ENCODE measurements around the gene ZRANB3.

ZRANB3 gene

DNA sequence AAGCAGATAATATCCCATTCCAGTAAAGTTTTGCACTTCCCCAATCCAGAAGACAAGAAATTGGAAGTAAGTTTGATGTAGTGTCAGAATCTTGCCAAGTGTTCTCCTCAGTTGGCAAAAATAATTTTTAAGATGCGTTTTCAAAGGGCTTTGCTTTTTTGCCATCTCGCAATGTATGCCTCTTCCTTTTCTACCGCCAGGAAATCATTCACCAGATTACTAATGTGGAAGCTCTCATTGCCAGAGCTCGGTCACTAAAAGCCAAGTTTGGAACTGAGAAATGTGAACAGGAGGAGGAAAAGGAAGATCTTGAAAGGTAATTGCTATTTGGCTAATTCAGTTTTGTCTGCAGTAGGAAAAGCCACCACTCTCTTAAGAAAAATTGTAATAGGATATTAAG is 368.2 kb downstream of the ZRANB3 start:
- H3K27me3 ChIP-seq (ENCODE audit: insufficient read depth, low read length): no peaks in the 10 kb centered on the region
- H3K36me3 ChIP-seq (ENCODE audit: insufficient read depth, low read length): peaks cover 65% of the 10 kb centered on the region
- H3F3A ChIP-seq (ENCODE audit: insufficient read depth, low read length): no peaks in the 10 kb centered on the region
- H3K4me1 ChIP-seq (ENCODE audit: insufficient read depth, low read length, severe bottlenecking): no peaks in the 10 kb centered on the region
- no peaks in the 10 kb centered on the region for H3K9me3 ChIP-seq (ENCODE audit: low read length)
- H3K4me2 ChIP-seq (ENCODE audit: low read length): no peak overlapping the region
- no peaks in the 10 kb centered on the region for H4K20me1 ChIP-seq (ENCODE audit: insufficient read depth, low read length)
- no peak overlapping the region for H3K9ac ChIP-seq (ENCODE audit: low read length)
- TF ChIP-seq EZH2 (IDR thresholded peaks at IDR 0.05; ENCODE audit: borderline replicate concordance, low read length): no peak
- TF ChIP-seq, protein P1, sequence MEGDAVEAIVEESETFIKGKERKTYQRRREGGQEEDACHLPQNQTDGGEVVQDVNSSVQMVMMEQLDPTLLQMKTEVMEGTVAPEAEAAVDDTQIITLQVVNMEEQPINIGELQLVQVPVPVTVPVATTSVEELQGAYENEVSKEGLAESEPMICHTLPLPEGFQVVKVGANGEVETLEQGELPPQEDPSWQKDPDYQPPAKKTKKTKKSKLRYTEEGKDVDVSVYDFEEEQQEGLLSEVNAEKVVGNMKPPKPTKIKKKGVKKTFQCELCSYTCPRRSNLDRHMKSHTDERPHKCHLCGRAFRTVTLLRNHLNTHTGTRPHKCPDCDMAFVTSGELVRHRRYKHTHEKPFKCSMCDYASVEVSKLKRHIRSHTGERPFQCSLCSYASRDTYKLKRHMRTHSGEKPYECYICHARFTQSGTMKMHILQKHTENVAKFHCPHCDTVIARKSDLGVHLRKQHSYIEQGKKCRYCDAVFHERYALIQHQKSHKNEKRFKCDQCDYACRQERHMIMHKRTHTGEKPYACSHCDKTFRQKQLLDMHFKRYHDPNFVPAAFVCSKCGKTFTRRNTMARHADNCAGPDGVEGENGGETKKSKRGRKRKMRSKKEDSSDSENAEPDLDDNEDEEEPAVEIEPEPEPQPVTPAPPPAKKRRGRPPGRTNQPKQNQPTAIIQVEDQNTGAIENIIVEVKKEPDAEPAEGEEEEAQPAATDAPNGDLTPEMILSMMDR (IDR thresholded peaks at IDR 0.05; ENCODE audit: low read length): no peak
- H3K79me2 ChIP-seq (ENCODE audit: insufficient read depth, low read length): no peaks in the 10 kb centered on the region
- no peak overlapping the region for H3K4me3 ChIP-seq (ENCODE audit: low read depth, low read length, poor library complexity, severe bottlenecking)
- H3K27ac ChIP-seq (ENCODE audit: low read depth, low read length, poor library complexity, severe bottlenecking): no peak overlapping the region
- no peak overlapping the region for H2AFZ ChIP-seq (ENCODE audit: low read length)
- no peaks in the 10 kb centered on the region for H3K9me2 ChIP-seq (ENCODE audit: low read depth, low read length)

GRCh38 chr2:135162377-135162776 is 368.6 kb downstream of the ZRANB3 start:
- Histone ChIP-seq H3K9me3 (ENCODE audit: low read length) (no peaks in the 10 kb centered on the region), H3K27ac (ENCODE audit: low read depth, low read length, poor library complexity, severe bottlenecking) (no peak overlapping the region), H3K79me2 (ENCODE audit: insufficient read depth, low read length) (no peaks in the 10 kb centered on the region), H3K27me3 (ENCODE audit: insufficient read depth, low read length) (no peaks in the 10 kb centered on the region), H3K36me3 (ENCODE audit: insufficient read depth, low read length) (peaks cover 64% of the 10 kb centered on the region), H3K4me2 (ENCODE audit: low read length) (no peak overlapping the region), H3K4me3 (ENCODE audit: low read depth, low read length, poor library complexity, severe bottlenecking) (no peak overlapping the region), H2AFZ (ENCODE audit: low read length) (no peak overlapping the region), H3K4me1 (ENCODE audit: insufficient read depth, low read length, severe bottlenecking) (no peaks in the 10 kb centered on the region), H4K20me1 (ENCODE audit: insufficient read depth, low read length) (no peaks in the 10 kb centered on the region), H3K9ac (ENCODE audit: low read length) (no peak overlapping the region), H3K9me2 (ENCODE audit: low read depth, low read length) (no peaks in the 10 kb centered on the region), H3F3A (ENCODE audit: insufficient read depth, low read length) (no peaks in the 10 kb centered on the region)
- TF ChIP-seq EZH2 (IDR thresholded peaks at IDR 0.05; ENCODE audit: borderline replicate concordance, low read length): no peak
- TF ChIP-seq, protein P1 (IDR thresholded peaks at IDR 0.05; ENCODE audit: low read length): no peak

GRCh38 chr2:135159191-135159590 is 371.8 kb downstream of the ZRANB3 start:
- H2AFZ ChIP-seq (ENCODE audit: low read length): no peak overlapping the region
- peaks cover 74% of the 10 kb centered on the region for H3K36me3 ChIP-seq (ENCODE audit: insufficient read depth, low read length)
- no peaks in the 10 kb centered on the region for H3K27me3 ChIP-seq (ENCODE audit: insufficient read depth, low read length)
- H3K9me3 ChIP-seq (ENCODE audit: low read length): no peaks in the 10 kb centered on the region
- H3K9me2 ChIP-seq (ENCODE audit: low read depth, low read length): no peaks in the 10 kb centered on the region
- H3K27ac ChIP-seq (ENCODE audit: low read depth, low read length, poor library complexity, severe bottlenecking): no peak overlapping the region
- H3K79me2 ChIP-seq (ENCODE audit: insufficient read depth, low read length): no peaks in the 10 kb centered on the region
- TF ChIP-seq, protein P1 (IDR thresholded peaks at IDR 0.05; ENCODE audit: low read length): no peak
- no peak for TF ChIP-seq EZH2 (IDR thresholded peaks at IDR 0.05; ENCODE audit: borderline replicate concordance, low read length)
- no peaks in the 10 kb centered on the region for H3F3A ChIP-seq (ENCODE audit: insufficient read depth, low read length)
- H3K4me3 ChIP-seq (ENCODE audit: low read depth, low read length, poor library complexity, severe bottlenecking): no peak overlapping the region
- no peak overlapping the region for H3K4me2 ChIP-seq (ENCODE audit: low read length)
- H3K4me1 ChIP-seq (ENCODE audit: insufficient read depth, low read length, severe bottlenecking): no peaks in the 10 kb centered on the region
- H4K20me1 ChIP-seq (ENCODE audit: insufficient read depth, low read length): no peaks in the 10 kb centered on the region
- no peak overlapping the region for H3K9ac ChIP-seq (ENCODE audit: low read length)

Measured in OCI-LY1 (cell line).